Cerebellar cortex (tissue), 1 donor: ENCODE measurements around the gene PECR.

Source experiments
- DNase-seq: peaks from one replicate; pipeline ENCODE4 v3.0.0-alpha.2; 2015; ENCODE audit warnings: low spot score

PECR gene

GRCh38 chr2:216071111-216071851 is 10.3 kb downstream of the PECR start:
- DNase-seq: no peak

- no peak for DNase-seq
Measured at GRCh38 chr2:216070195-216070594, 11.4 kb downstream of the PECR start.

GRCh38 chr2:216069028-216069427 is 12.6 kb downstream of the PECR start:
- DNase-seq: no peak

- no peak for DNase-seq
Measured at GRCh38 chr2:216066230-216066629, 15.4 kb downstream of the PECR start.

- no peak for DNase-seq
Measured at GRCh38 chr2:216064665-216065064, 16.9 kb downstream of the PECR start.

GRCh38 chr2:216064014-216064630 is 17.5 kb downstream of the PECR start:
- peak; percentile 23 for DNase-seq

- no peak for DNase-seq
Measured at GRCh38 chr2:216059233-216059834, 22.3 kb downstream of the PECR start.

GRCh38 chr2:216057688-216058193 is 23.9 kb downstream of the PECR start:
- no peak for DNase-seq

- DNase-seq: no peak
Measured at GRCh38 chr2:216056739-216057138, 24.9 kb downstream of the PECR start.

- DNase-seq: no peak
Measured at GRCh38 chr2:216055680-216056079, 25.9 kb downstream of the PECR start.

GRCh38 chr2:216052420-216052819 is 29.2 kb downstream of the PECR start:
- no peak for DNase-seq

GRCh38 chr2:216051350-216051749 is 30.3 kb downstream of the PECR start:
- DNase-seq: no peak

- no peak for DNase-seq
Measured at GRCh38 chr2:216049452-216049851, 32.2 kb downstream of the PECR start.

GRCh38 chr2:216047397-216047796 is 34.2 kb downstream of the PECR start:
- DNase-seq: no peak

- no peak for DNase-seq
Measured at GRCh38 chr2:216044883-216045486, 36.6 kb downstream of the PECR start.

- no peak for DNase-seq
Measured at GRCh38 chr2:216043949-216044348, 37.7 kb downstream of the PECR start.

GRCh38 chr2:216041438-216041837 is 40.2 kb downstream of the PECR start:
- DNase-seq: no peak

- no peak for DNase-seq
Measured at GRCh38 chr2:216039918-216040317, 41.7 kb downstream of the PECR start.

- DNase-seq: peak; percentile 73
Measured at GRCh38 chr2:216034065-216034464, 47.5 kb downstream of the PECR start.

- no peak for DNase-seq
Measured at GRCh38 chr2:216033403-216033802, 48.2 kb downstream of the PECR start.

- DNase-seq: no peak
Measured at GRCh38 chr2:216031960-216032689, 49.5 kb downstream of the PECR start.

GRCh38 chr2:216030216-216030615 is 51.4 kb downstream of the PECR start:
- DNase-seq: no peak
